CD4-positive, alpha-beta T cell (primary cell): ENCODE results near the gene KLF13. TPM values are rescaled to one million over a fixed set of nuclear protein-coding genes. Genes with fewer than 3 reads are reported as not detected.

Source experiments
- ATAC-seq: fragments of 200-7000 bp; cut with Tn5 transposase; one replicate; pipeline ENCODE4 v1.10.0; 2022; ENCODE audit warnings: mild to moderate bottlenecking; ENCODE audit not compliant: poor library complexity
- CTCF ChIA-PET: fragments of 350-600 bp; sonication (Branson Sonifier 250); formaldehyde crosslinking; loops from one replicate; lab custom pipeline; 2021; ENCODE audit warnings: antibody characterized with exemption, inconsistent platforms; lab: Charles Lee
- POLR2A ChIA-PET: fragments of 350-600 bp; sonication (Branson Sonifier 250); formaldehyde crosslinking; loops from one replicate; lab custom pipeline; 2021; ENCODE audit warnings: antibody characterized with exemption, inconsistent platforms; lab: Charles Lee
- DNase-seq, 14 experiments: peaks; one replicate each; pipeline ENCODE4 v3.0.0-alpha.2; 2013 to 2020; ENCODE audit warnings: mixed read lengths in 2 of 14
- H3K27ac ChIP-seq, 2 donors: one replicate each; pipeline versions ENCODE4 v1.5.1 to v1.7.0; 2013; ENCODE audit warnings: low read length in 2 of 2, low read depth in 1 of 2, mild to moderate bottlenecking in 1 of 2
- H3K27me3 ChIP-seq, 2 experiments: 1 replicate in 1 of 2; 2 replicates in 1 of 2; pipeline versions ENCODE4 v1.6.1 to v1.7.0; 2013; ENCODE audit warnings: low read length in 2 of 2, control low read depth in 1 of 2, mild to moderate bottlenecking in 1 of 2, moderate library complexity in 1 of 2; ENCODE audit not compliant: insufficient read depth in 2 of 2, control insufficient read depth in 1 of 2
- H3K36me3 ChIP-seq: one replicate; pipeline ENCODE4 v1.6.1; 2013; ENCODE audit warnings: low read length, control low read depth; ENCODE audit not compliant: insufficient read depth
- H3K4me1 ChIP-seq: one replicate; pipeline ENCODE4 v1.6.1; 2013; ENCODE audit warnings: low read length, control low read depth; ENCODE audit not compliant: insufficient read depth
- H3K4me3 ChIP-seq: one replicate; pipeline ENCODE4 v1.5.1; 2013; ENCODE audit warnings: mild to moderate bottlenecking, low read length, moderate library complexity
- H3K9me3 ChIP-seq, 2 experiments: 1 replicate in 1 of 2; 2 replicates in 1 of 2; pipeline versions ENCODE4 v1.6.1 to v1.7.0; 2013; ENCODE audit warnings: low read length in 2 of 2, mild to moderate bottlenecking in 2 of 2, control low read depth in 1 of 2, moderate library complexity in 1 of 2; ENCODE audit not compliant: control insufficient read depth in 1 of 2, insufficient read depth in 1 of 2
- H3K27ac Mint-ChIP-seq: one replicate; pipeline ENCODE4 v1.8.0; 2020; ENCODE audit warnings: mixed read lengths
- H3K27me3 Mint-ChIP-seq: one replicate; pipeline ENCODE4 v1.8.0; 2021; ENCODE audit warnings: mixed read lengths
- H3K36me3 Mint-ChIP-seq: one replicate; pipeline ENCODE4 v1.8.0; 2021; ENCODE audit warnings: low read depth, mixed read lengths
- H3K4me1 Mint-ChIP-seq: one replicate; pipeline ENCODE4 v1.8.0; 2021; ENCODE audit warnings: low read depth, mixed read lengths
- H3K4me3 Mint-ChIP-seq: one replicate; pipeline ENCODE4 v1.8.0; 2020; ENCODE audit warnings: mild to moderate bottlenecking, mixed read lengths
- H3K9me3 Mint-ChIP-seq: one replicate; pipeline ENCODE4 v1.8.0; 2020; ENCODE audit warnings: mixed read lengths
- intact Hi-C, 2 experiments: fragments of 100-400 bp; cut with DNase I in 1 of 2; cut with micrococcal nuclease in 1 of 2; formaldehyde crosslinking; loops; one replicate each; pipeline versions ENCODE4 v1.15.1 to v1.9.0; 2023 to 2025; cut with DNase I, micrococcal nuclease
- total RNA-seq, 174 experiments: library from RNA in 2 of 174; stranded (reverse) in 2 of 174; gene quantifications; one replicate each; pipeline ENCODE4 v1.2.3 and lab custom pipeline; 2021 to 2026
- TF ChIP-seq, protein P1 (sequence below): fragments of 200-600 bp; IDR thresholded peaks from one replicate; pipeline ENCODE4 v1.8.0; 2022; ENCODE audit warnings: antibody characterized with exemption, mild to moderate bottlenecking

The KLF13 gene
- total RNA-seq, 2 experiments from 2014 or later, result 284 to 308 TPM

DNA sequence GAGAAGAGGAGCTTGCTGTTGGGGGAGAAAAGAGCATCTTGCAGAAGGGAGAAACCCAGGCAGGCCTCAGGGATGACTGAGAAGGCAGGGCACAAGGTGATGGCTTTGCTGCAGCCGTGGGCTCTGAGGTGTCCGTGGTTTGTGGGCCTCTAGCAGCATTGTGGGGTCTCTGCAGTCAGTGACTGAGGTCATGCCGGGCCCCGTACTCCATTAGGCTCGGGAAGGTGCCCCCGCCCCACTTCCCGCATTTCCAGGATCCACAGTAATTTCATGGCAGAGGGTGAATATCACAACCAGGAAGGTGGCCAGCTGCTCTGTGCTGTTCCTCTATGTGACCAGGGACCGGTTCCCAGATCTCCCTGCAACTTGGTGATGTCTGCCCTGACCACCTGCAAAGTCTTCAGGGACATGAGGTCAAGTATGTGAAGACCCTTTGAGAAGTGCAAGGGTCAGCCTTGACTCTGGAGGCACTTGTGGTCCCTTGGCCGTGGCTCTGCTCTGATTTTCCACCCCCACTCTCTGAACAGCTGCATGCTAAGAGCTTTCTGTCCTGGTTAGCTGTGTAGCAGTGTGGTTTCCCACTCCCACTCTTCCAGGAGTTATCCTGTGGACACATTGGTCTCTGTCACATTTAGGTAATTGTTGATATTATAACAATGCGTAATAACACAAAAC lies 3.6 kb downstream of the KLF13 start:
- peaks cover 69% of the 10 kb centered on the region for H3K4me1 Mint-ChIP-seq
- TF ChIP-seq, protein P1, sequence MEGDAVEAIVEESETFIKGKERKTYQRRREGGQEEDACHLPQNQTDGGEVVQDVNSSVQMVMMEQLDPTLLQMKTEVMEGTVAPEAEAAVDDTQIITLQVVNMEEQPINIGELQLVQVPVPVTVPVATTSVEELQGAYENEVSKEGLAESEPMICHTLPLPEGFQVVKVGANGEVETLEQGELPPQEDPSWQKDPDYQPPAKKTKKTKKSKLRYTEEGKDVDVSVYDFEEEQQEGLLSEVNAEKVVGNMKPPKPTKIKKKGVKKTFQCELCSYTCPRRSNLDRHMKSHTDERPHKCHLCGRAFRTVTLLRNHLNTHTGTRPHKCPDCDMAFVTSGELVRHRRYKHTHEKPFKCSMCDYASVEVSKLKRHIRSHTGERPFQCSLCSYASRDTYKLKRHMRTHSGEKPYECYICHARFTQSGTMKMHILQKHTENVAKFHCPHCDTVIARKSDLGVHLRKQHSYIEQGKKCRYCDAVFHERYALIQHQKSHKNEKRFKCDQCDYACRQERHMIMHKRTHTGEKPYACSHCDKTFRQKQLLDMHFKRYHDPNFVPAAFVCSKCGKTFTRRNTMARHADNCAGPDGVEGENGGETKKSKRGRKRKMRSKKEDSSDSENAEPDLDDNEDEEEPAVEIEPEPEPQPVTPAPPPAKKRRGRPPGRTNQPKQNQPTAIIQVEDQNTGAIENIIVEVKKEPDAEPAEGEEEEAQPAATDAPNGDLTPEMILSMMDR, result no peak
- ChIA-PET POLR2A (interaction anchor here (0.9 to 9.1 kb wide), 5 partner anchors 10 to 130 kb away, joined by 3 to 566 read pairs (median 11); no protein-coding TSS in a partner anchor), CTCF (interaction anchor here (0.9 to 1.9 kb wide), 3 partner anchors 18 to 158 kb away, joined by 3 to 5 read pairs (median 3); no protein-coding TSS in a partner anchor)
- H3K9me3 ChIP-seq, result no peaks in the 10 kb centered on the region
- no peaks in the 10 kb centered on the region for H3K9me3 Mint-ChIP-seq
- intact Hi-C loops, result loop anchor here in 1 of 2 experiments (2.0 kb wide), 1 partner anchor 17 kb away; no protein-coding TSS in a partner anchor
- DNase-seq, result peak in 1 of 14 experiments; percentile 31
- H3K4me3 ChIP-seq, result peak overlapping the region; percentile 84
- no peaks in the 10 kb centered on the region for H3K27me3 ChIP-seq
- H3K27ac Mint-ChIP-seq, result peak overlapping the region; percentile 97
- H3K4me1 ChIP-seq, result peaks cover 68% of the 10 kb centered on the region
- H3K36me3 Mint-ChIP-seq, result peaks cover 65% of the 10 kb centered on the region
- peak overlapping the region; percentile 82 to 96 for H3K27ac ChIP-seq
- no peak for ATAC-seq
- H3K36me3 ChIP-seq, result peaks cover 13% of the 10 kb centered on the region
- H3K27me3 Mint-ChIP-seq, result no peaks in the 10 kb centered on the region
- H3K4me3 Mint-ChIP-seq, result peak overlapping the region; percentile 93

DNA sequence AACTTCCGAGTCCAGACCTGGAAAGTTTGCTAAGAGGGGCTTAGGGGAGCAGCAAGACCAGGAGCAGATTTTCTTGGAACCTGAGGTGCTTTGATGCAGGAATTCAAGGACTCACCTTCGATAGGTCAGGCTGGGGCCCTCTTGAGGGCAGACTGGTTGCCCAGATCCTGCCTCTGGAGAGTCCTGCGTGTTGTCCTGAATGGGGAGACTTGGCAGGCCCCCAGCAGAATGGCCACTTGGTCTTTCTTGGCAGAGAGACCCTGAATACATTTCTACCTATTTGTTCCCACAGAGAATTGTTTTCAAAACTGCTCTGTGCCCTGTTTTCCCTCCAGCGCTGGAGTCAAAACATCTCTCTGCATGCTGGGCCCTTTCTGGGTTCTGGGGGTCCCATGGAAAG lies 4.2 kb downstream of the KLF13 start:
- Mint-ChIP-seq H3K4me1 (peaks cover 72% of the 10 kb centered on the region), H3K36me3 (peaks cover 67% of the 10 kb centered on the region), H3K27me3 (no peaks in the 10 kb centered on the region), H3K27ac (peak overlapping the region; percentile 97), H3K4me3 (peak overlapping the region; percentile 93), H3K9me3 (no peaks in the 10 kb centered on the region)
- intact Hi-C loops, result loop anchor here in 1 of 2 experiments (2.0 kb wide), 1 partner anchor 16 kb away; no protein-coding TSS in a partner anchor
- TF ChIP-seq, protein P1, result no peak
- POLR2A ChIA-PET, result interaction anchor here (8.2 to 9.1 kb wide), 2 partner anchors 27 to 65 kb away, joined by 234 to 566 read pairs; no protein-coding TSS in a partner anchor
- peaks cover 17% of the 10 kb centered on the region for H3K36me3 ChIP-seq
- H3K27ac ChIP-seq, result peak overlapping the region in 1 of 2 donors; percentile 96
- ATAC-seq (no peak), DNase-seq (no peak)
- H3K9me3 ChIP-seq, result no peaks in the 10 kb centered on the region
- H3K4me1 ChIP-seq, result peaks cover 70% of the 10 kb centered on the region
- CTCF ChIA-PET, result interaction anchor here (0.9 to 1.9 kb wide), 3 partner anchors 17 to 158 kb away, joined by 3 to 5 read pairs (median 3); no protein-coding TSS in a partner anchor
- no peaks in the 10 kb centered on the region for H3K27me3 ChIP-seq
- H3K4me3 ChIP-seq, result peak overlapping the region; percentile 84

DNA sequence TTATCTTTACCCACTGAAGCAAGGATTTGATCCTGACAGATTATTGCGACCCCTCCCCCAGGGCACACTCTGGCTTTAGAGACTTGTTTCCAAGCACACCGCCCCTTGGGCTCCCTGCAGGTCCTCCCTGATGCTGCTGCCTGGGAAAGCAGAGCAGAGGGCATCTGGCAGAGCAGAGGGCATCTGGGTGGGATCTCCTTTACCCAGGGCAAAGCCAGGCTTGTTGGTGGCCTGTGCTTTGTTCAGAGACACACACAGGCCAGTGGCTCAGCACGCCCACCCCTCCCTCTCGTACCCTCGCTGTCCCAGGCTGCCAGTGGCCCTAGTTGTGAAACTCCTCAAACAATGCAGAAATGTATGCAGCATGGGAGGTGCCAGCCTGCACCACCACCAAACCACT lies 4.8 kb downstream of the KLF13 start:
- Histone ChIP-seq H3K4me1 (peaks cover 76% of the 10 kb centered on the region), H3K27ac (peak overlapping the region; percentile 18 to 96), H3K27me3 (no peaks in the 10 kb centered on the region), H3K9me3 (no peaks in the 10 kb centered on the region), H3K4me3 (peak overlapping the region; percentile 84), H3K36me3 (peaks cover 22% of the 10 kb centered on the region)
- CTCF ChIA-PET, result interaction anchor here (1.3 kb wide), 1 partner anchor 34 kb away, joined by 4 read pairs; no protein-coding TSS in a partner anchor
- Mint-ChIP-seq H3K27me3 (no peaks in the 10 kb centered on the region), H3K9me3 (no peaks in the 10 kb centered on the region), H3K27ac (peak overlapping the region; percentile 97), H3K36me3 (peaks cover 68% of the 10 kb centered on the region), H3K4me1 (peaks cover 78% of the 10 kb centered on the region), H3K4me3 (peak overlapping the region; percentile 93)
- intact Hi-C loops, result loop anchor here in 1 of 2 experiments (2.0 kb wide), 1 partner anchor 15 kb away; no protein-coding TSS in a partner anchor
- POLR2A ChIA-PET, result interaction anchor here (2.3 to 5.1 kb wide), 2 partner anchors 29 to 34 kb away, joined by 7 to 37 read pairs; no protein-coding TSS in a partner anchor
- no peak for DNase-seq
- TF ChIP-seq, protein P1, result no peak
- no peak for ATAC-seq
